Neural cell (in vitro differentiated cells): ENCODE measurements around the gene ZNF775.

Experiments
- EZH2 ChIP-seq: fragments of 200-600, 300-800 bp; shearing (Covaris generic), sonication (generic); IDR thresholded peaks from 2 replicates; pipeline ENCODE4 v1.6.1; 2014; ENCODE audit warnings: antibody characterized with exemption, low read length, borderline replicate concordance, mild to moderate bottlenecking; ENCODE audit not compliant: insufficient read depth, poor library complexity, severe bottlenecking
- POLR2AphosphoS5 ChIP-seq: IDR thresholded peaks from 2 replicates; pipeline ENCODE4 v1.6.1; 2012
- RAD21 ChIP-seq: fragments of 450-650 bp; conservative IDR thresholded peaks from 2 replicates; pipeline ENCODE4 v1.6.1; 2014; ENCODE audit warnings: antibody characterized with exemption, mild to moderate bottlenecking, moderate library complexity
- TAF1 ChIP-seq: IDR thresholded peaks from 2 replicates; pipeline ENCODE4 v1.6.1; 2012; ENCODE audit warnings: low read depth
- TF ChIP-seq, protein P1 (sequence below): fragments of 450-650 bp; IDR thresholded peaks from 2 replicates; pipeline ENCODE4 v1.5.1; 2014; ENCODE audit warnings: antibody characterized with exemption, mild to moderate bottlenecking, moderate library complexity; ENCODE audit not compliant: poor library complexity, severe bottlenecking
- TF ChIP-seq, protein P2 (sequence below): IDR thresholded peaks from 2 replicates; pipeline ENCODE4 v1.6.1; 2012; ENCODE audit warnings: borderline replicate concordance

DNA sequence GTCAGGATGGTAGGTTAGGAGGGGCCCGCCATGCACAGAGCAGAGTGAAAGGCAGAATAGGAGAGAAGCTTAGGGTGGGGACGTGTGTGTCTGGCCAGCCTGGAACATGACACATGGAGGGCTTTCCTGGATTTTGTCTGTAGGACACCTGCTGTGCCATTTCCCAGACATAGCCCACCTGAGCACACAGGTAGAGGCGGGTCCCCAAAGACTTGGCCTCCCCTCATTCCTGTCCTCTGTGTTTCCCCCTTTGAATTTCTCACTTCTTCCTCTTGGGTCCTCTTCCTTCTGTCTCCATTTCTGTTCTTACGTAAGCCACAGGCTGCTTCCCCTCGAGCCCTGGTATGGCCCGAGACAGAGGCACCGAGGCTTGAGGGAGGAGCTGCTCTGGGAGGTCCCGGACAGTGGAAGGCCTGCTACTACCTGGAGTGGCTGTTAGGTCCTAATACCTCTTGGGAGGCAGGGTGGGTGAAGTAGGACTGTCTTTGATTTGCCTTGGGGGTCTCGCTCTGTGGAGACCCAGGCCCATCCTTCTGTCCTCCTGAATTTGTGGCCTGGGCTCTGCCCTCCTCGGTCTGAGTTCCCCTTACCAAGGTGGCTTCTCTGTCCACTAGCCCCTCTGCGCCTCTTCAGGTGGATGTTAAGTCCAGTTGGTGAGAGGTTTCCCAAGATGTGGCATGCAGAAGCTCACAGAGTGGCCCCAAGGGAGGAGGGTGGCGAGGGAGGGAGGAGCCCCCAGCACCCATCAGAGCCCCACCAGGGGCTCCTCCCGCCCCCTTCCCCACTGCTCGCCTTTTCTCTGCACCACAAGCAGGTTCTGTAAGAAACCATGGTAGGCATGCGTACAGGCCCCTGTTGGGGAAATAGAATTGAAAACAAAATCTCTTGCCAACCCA, 5.5 kb downstream of the ZNF775 start:
- TF ChIP-seq POLR2AphosphoS5: no peak
- TF ChIP-seq, protein P1, sequence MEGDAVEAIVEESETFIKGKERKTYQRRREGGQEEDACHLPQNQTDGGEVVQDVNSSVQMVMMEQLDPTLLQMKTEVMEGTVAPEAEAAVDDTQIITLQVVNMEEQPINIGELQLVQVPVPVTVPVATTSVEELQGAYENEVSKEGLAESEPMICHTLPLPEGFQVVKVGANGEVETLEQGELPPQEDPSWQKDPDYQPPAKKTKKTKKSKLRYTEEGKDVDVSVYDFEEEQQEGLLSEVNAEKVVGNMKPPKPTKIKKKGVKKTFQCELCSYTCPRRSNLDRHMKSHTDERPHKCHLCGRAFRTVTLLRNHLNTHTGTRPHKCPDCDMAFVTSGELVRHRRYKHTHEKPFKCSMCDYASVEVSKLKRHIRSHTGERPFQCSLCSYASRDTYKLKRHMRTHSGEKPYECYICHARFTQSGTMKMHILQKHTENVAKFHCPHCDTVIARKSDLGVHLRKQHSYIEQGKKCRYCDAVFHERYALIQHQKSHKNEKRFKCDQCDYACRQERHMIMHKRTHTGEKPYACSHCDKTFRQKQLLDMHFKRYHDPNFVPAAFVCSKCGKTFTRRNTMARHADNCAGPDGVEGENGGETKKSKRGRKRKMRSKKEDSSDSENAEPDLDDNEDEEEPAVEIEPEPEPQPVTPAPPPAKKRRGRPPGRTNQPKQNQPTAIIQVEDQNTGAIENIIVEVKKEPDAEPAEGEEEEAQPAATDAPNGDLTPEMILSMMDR: no peak
- no peak for TF ChIP-seq TAF1
- no peak for TF ChIP-seq EZH2
- TF ChIP-seq, protein P2, sequence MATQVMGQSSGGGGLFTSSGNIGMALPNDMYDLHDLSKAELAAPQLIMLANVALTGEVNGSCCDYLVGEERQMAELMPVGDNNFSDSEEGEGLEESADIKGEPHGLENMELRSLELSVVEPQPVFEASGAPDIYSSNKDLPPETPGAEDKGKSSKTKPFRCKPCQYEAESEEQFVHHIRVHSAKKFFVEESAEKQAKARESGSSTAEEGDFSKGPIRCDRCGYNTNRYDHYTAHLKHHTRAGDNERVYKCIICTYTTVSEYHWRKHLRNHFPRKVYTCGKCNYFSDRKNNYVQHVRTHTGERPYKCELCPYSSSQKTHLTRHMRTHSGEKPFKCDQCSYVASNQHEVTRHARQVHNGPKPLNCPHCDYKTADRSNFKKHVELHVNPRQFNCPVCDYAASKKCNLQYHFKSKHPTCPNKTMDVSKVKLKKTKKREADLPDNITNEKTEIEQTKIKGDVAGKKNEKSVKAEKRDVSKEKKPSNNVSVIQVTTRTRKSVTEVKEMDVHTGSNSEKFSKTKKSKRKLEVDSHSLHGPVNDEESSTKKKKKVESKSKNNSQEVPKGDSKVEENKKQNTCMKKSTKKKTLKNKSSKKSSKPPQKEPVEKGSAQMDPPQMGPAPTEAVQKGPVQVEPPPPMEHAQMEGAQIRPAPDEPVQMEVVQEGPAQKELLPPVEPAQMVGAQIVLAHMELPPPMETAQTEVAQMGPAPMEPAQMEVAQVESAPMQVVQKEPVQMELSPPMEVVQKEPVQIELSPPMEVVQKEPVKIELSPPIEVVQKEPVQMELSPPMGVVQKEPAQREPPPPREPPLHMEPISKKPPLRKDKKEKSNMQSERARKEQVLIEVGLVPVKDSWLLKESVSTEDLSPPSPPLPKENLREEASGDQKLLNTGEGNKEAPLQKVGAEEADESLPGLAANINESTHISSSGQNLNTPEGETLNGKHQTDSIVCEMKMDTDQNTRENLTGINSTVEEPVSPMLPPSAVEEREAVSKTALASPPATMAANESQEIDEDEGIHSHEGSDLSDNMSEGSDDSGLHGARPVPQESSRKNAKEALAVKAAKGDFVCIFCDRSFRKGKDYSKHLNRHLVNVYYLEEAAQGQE: no peak
- TF ChIP-seq RAD21: no peak
